Heart left ventricle (tissue), 13 donors: ENCODE data around the gene FER.

Experiments
- POLR2A ChIP-seq, 2 donors: fragments of 450-650 bp; IDR thresholded peaks; one replicate each; pipeline ENCODE4 v1.6.1; 2017; ENCODE audit warnings: antibody characterized with exemption in 2 of 2, mild to moderate bottlenecking in 2 of 2, moderate library complexity in 2 of 2
- TF ChIP-seq, protein P1 (sequence below), 12 donors: fragments of 200-600 bp; sonication (generic) in 4 of 12; IDR thresholded peaks; one replicate each; pipeline versions ENCODE4 v1.5.0 to v1.8.0; 2018 to 2022; ENCODE audit warnings: antibody characterized with exemption in 12 of 12, mild to moderate bottlenecking in 5 of 12
- donor health status: ischemic (EF 13 %, LVEDD 7.1; RV severe dilation, severe dysfunction).
- donor health status: DM: no; HTN: yes; CAD: no.
- donor health status: DM: no; HTN: no; CAD: no.
- donor health status: ischemic (EF 25% LVEDD 6.9; RV normal size, moderate dysfunction).
- donor health status: ischemic (EF 25% LVEDD 5.7; RV mildly dilated, moderate dysfunction).
- donor health status: ischemic (EF 35%, LVEDD 5.7; RV mildly dilated, moderate dysfunction).
- donor health status: nonischemic (EF 11% LVEDD 7.7; RV severe dilation, severe dysfunction).
- donor health status: DM: yes; HTN: yes; CAD: no.
- donor health status: PGD.
- donor health status: ischemic (EF 29% LVEDD 5.4; RV normal size, mild dysfunction).
- donor health status: nonischemic (EF 23%, LVEDD 6.1; RV moderate dilation, normal function).

- TF ChIP-seq, protein P1, sequence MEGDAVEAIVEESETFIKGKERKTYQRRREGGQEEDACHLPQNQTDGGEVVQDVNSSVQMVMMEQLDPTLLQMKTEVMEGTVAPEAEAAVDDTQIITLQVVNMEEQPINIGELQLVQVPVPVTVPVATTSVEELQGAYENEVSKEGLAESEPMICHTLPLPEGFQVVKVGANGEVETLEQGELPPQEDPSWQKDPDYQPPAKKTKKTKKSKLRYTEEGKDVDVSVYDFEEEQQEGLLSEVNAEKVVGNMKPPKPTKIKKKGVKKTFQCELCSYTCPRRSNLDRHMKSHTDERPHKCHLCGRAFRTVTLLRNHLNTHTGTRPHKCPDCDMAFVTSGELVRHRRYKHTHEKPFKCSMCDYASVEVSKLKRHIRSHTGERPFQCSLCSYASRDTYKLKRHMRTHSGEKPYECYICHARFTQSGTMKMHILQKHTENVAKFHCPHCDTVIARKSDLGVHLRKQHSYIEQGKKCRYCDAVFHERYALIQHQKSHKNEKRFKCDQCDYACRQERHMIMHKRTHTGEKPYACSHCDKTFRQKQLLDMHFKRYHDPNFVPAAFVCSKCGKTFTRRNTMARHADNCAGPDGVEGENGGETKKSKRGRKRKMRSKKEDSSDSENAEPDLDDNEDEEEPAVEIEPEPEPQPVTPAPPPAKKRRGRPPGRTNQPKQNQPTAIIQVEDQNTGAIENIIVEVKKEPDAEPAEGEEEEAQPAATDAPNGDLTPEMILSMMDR (IDR thresholded peaks at IDR 0.05) = no peak
- no peak for TF ChIP-seq POLR2A (IDR thresholded peaks at IDR 0.05)
These were observed 151.0 kb downstream of the FER start for GRCh38 chr5:108898707-108899106.
